Spleen (tissue), 11 donors: ENCODE data around the gene ALK. TPM values are rescaled to one million over a fixed set of nuclear protein-coding genes. Genes with fewer than 3 reads are reported as not detected.

Source experiments
- DNase-seq: peaks from one replicate; pipeline ENCODE4 v3.0.0-alpha.2; 2020
- H3K27ac ChIP-seq, 8 donors: fragments of 200-600 bp; sonication (generic) in 7 of 8; 1 replicate in 4 of 8; 2 replicates in 4 of 8; pipeline versions ENCODE4 v1.5.0 to v1.8.0; 2016 to 2021; ENCODE audit warnings: inconsistent platforms in 4 of 8, mild to moderate bottlenecking in 4 of 8, moderate library complexity in 1 of 8
- H3K27me3 ChIP-seq, 7 donors: fragments of 200-600 bp; sonication (generic) in 6 of 7; replicated peaks in 1 of 7; 1 replicate in 4 of 7; 2 replicates in 3 of 7; pipeline versions ENCODE4 v1.5.0 to v1.8.0; 2016 to 2021; ENCODE audit warnings: inconsistent platforms in 3 of 7, mild to moderate bottlenecking in 1 of 7
- H3K36me3 ChIP-seq, 6 donors: fragments of 200-600 bp; sonication (generic) in 5 of 6; 1 replicate in 4 of 6; 2 replicates in 2 of 6; pipeline versions ENCODE4 v1.5.0 to v1.8.0; 2016 to 2021; ENCODE audit warnings: inconsistent platforms in 2 of 6
- H3K4me1 ChIP-seq, 6 donors: fragments of 200-600 bp; sonication (generic) in 5 of 6; 1 replicate in 3 of 6; 2 replicates in 3 of 6; pipeline versions ENCODE4 v1.5.0 to v1.8.0; 2016 to 2021; ENCODE audit warnings: inconsistent platforms in 3 of 6
- H3K4me3 ChIP-seq, 8 donors: fragments of 200-600 bp; sonication (generic) in 7 of 8; 1 replicate in 4 of 8; 2 replicates in 4 of 8; pipeline versions ENCODE4 v1.5.0 to v1.8.0; 2016 to 2021; ENCODE audit warnings: inconsistent platforms in 4 of 8, mild to moderate bottlenecking in 4 of 8, moderate library complexity in 2 of 8
- H3K9me3 ChIP-seq, 8 donors: fragments of 200-600 bp; sonication (generic) in 7 of 8; 1 replicate in 4 of 8; 2 replicates in 4 of 8; pipeline versions ENCODE4 v1.5.0 to v1.8.0; 2016 to 2021; ENCODE audit warnings: inconsistent platforms in 4 of 8
- POLR2A ChIP-seq, 3 donors: fragments of 450-650 bp; IDR thresholded peaks; one replicate each; pipeline ENCODE4 v1.5.1; 2017; ENCODE audit warnings: antibody characterized with exemption in 3 of 3, mild to moderate bottlenecking in 1 of 3
- POLR2AphosphoS5 ChIP-seq, 3 donors: sonication (generic); formaldehyde crosslinking; IDR thresholded peaks; one replicate each; pipeline ENCODE4 v1.5.1; 2017; ENCODE audit warnings: antibody characterized with exemption in 3 of 3
- WGBS, 5 donors: extraction: QIAGEN DNeasy Blood & Tissue Kit in 3 of 5; methylation state at CpG; one replicate each; pipeline versions ENCODE4 v1.1.5 to v1.1.7; 2013 to 2018; 5-methylcytosine and 5-hydroxymethylcytosine counted together
- intact Hi-C: fragments of 100-400 bp; cut with DNase I; formaldehyde crosslinking; loops from one replicate; pipeline ENCODE4 v1.15.0; 2023; ENCODE audit warnings: low total_unique reads
- polyA plus RNA-seq, 3 donors: library from polyadenylated mRNA; stranded (reverse); fragments of 200-250 nt; gene quantifications; one replicate each; pipeline ENCODE4 v1.2.1, GENCODE V29; 2013
- total RNA-seq, 7 donors: library from RNA; depleted of rRNA in 3 of 7; stranded (reverse); fragments of >200 nt in 3 of 7; fragmentation: NEBNext Ultra II Directional in 4 of 7; extraction: Animal tissue kit (Norgen Biotek cat#: 25700) in 4 of 7; gene quantifications; one replicate each; pipeline versions ENCODE4 v1.1.0 to v1.2.1, GENCODE V29; 2016 to 2021
- TF ChIP-seq, protein P1 (sequence below), 11 experiments: fragments of 200-600 bp in 7 of 11; fragments of 450-650 bp in 4 of 11; sonication (generic) in 4 of 11; IDR thresholded peaks in 8 of 11; conservative IDR thresholded peaks in 3 of 11; 1 replicate in 7 of 11; 2 replicates in 4 of 11; pipeline versions ENCODE4 v1.4.0 to v1.8.0; 2016 to 2021; ENCODE audit warnings: antibody characterized with exemption in 11 of 11, inconsistent platforms in 4 of 11, mild to moderate bottlenecking in 1 of 11
- donor health status: healthy with polysubstance abuse.
- donor health status: DM: no; HTN: no; CAD: no; lungs with moderate emphysema.
- donor health status: DM: no; HTN: no; CAD: no.
- donor health status: Bipolar disorder and iron deficiency.
- donor health status: healthy.
- donor health status: DM: no; HTN: no; CAD: no.
- donor health status: DM: yes; HTN: yes; CAD: no.

ALK gene
- total and polyA plus RNA-seq, 10 donors, result 0.03 to 0.28 (median 0.06) TPM; not detected in 7

DNA sequence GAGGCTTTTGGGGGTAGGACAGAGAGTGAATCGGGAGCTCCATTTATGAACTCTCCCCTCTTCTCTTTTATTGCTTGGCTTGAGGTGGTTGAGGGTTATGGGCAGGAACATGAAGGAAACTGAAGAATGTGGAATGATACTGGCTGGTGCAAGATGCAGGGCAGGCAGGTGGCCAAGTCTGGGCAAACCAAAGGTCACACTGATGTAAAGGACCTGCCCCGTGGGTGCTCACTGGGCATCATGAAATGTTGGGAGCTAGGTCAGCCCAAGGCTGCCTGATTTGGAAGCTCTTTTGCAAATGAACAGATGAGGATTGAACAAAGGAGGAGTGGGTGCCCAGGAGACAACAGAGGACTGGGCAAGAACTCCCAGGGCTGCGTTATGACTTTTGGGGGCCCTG, 477.2 kb downstream of the ALK start:
- no peaks in the 10 kb centered on the region for H3K9me3 ChIP-seq
- TF ChIP-seq, protein P1, sequence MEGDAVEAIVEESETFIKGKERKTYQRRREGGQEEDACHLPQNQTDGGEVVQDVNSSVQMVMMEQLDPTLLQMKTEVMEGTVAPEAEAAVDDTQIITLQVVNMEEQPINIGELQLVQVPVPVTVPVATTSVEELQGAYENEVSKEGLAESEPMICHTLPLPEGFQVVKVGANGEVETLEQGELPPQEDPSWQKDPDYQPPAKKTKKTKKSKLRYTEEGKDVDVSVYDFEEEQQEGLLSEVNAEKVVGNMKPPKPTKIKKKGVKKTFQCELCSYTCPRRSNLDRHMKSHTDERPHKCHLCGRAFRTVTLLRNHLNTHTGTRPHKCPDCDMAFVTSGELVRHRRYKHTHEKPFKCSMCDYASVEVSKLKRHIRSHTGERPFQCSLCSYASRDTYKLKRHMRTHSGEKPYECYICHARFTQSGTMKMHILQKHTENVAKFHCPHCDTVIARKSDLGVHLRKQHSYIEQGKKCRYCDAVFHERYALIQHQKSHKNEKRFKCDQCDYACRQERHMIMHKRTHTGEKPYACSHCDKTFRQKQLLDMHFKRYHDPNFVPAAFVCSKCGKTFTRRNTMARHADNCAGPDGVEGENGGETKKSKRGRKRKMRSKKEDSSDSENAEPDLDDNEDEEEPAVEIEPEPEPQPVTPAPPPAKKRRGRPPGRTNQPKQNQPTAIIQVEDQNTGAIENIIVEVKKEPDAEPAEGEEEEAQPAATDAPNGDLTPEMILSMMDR (IDR thresholded peaks at IDR 0.05 in 8 of 11, conservative IDR thresholded peaks at IDR 0.05 in 3 of 11), result no peak
- TF ChIP-seq POLR2A (IDR thresholded peaks at IDR 0.05) (no peak), POLR2AphosphoS5 (IDR thresholded peaks at IDR 0.05) (no peak)
- H3K4me1 ChIP-seq, result no peaks in the 10 kb centered on the region
- no peak for DNase-seq
- no peak overlapping the region for H3K27ac ChIP-seq
- intact Hi-C loops, result no loop called here
- H3K36me3 ChIP-seq, result no peaks in the 10 kb centered on the region
- WGBS, 5 donors, result 85 to 96% (median 90%) methylated on average over 3 of the region's 3 CpGs
- H3K27me3 ChIP-seq, result peaks cover 0 to 10% (median 0%) of the 10 kb centered on the region in 7 donors
- no peak overlapping the region for H3K4me3 ChIP-seq

DNA sequence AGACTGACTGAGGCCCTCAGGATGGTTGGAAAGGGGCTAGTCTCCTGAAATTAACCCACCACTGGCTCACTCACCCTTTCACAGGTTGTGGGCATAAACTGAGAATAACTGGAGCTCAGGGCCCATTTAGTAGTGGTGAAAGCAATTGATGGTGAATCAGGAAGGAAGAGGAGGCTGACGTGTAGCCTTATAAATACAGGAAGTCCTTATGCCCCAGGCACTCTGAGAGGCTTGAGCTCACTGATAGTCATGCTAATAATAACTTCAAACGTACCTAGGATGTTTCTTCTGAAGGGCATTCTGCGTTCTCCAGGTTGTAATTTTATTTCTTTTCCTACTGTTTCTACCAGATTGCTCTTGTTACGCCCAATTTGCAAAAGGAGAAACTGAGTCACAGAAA, 477.8 kb downstream of the ALK start:
- no peak for DNase-seq
- intact Hi-C loops, result no loop called here
- TF ChIP-seq POLR2AphosphoS5 (IDR thresholded peaks at IDR 0.05) (no peak), POLR2A (IDR thresholded peaks at IDR 0.05) (no peak)
- TF ChIP-seq, protein P1 (IDR thresholded peaks at IDR 0.05 in 8 of 11, conservative IDR thresholded peaks at IDR 0.05 in 3 of 11), result no peak
- no peak overlapping the region for H3K4me3 ChIP-seq
- no peak overlapping the region for H3K27ac ChIP-seq
- H3K36me3 ChIP-seq, result no peaks in the 10 kb centered on the region
- no peaks in the 10 kb centered on the region for H3K4me1 ChIP-seq
- peaks cover 0 to 10% (median 0%) of the 10 kb centered on the region in 7 donors for H3K27me3 ChIP-seq
- 17 to 34% (median 28%) methylated on average over 4 of the region's 4 CpGs for WGBS, 5 donors
- no peaks in the 10 kb centered on the region for H3K9me3 ChIP-seq

DNA sequence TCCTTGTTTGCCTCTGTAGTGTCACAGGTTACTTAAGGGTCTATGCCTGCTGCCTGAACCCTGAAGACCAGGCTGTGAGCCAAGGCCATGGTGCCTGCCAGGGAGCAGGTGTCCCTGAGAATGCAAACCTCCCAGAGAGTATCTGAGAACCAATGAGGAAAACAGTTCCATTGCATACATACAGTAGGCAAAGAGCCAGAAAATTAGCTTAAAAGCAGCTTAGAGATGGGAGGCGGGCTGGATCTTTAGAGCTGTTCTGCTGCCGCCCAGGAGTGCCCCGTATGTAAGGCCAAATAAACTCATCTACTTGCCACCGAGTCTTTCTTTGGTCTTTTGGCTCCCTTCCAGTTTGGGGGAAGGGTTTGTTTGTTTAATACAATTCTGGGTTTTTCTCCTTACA, 478.2 kb downstream of the ALK start:
- H3K36me3 ChIP-seq, result no peaks in the 10 kb centered on the region
- 71 to 82% (median 77%) methylated on average over 4 of the region's 4 CpGs for WGBS, 5 donors
- no peak overlapping the region for H3K4me3 ChIP-seq
- no peak overlapping the region for H3K27ac ChIP-seq
- no peaks in the 10 kb centered on the region for H3K4me1 ChIP-seq
- H3K27me3 ChIP-seq, result peaks cover 0 to 10% (median 0%) of the 10 kb centered on the region in 7 donors
- intact Hi-C loops, result no loop called here
- DNase-seq, result no peak
- TF ChIP-seq POLR2A (IDR thresholded peaks at IDR 0.05) (no peak), POLR2AphosphoS5 (IDR thresholded peaks at IDR 0.05) (no peak)
- TF ChIP-seq, protein P1 (IDR thresholded peaks at IDR 0.05 in 8 of 11, conservative IDR thresholded peaks at IDR 0.05 in 3 of 11), result no peak
- H3K9me3 ChIP-seq, result no peaks in the 10 kb centered on the region

DNA sequence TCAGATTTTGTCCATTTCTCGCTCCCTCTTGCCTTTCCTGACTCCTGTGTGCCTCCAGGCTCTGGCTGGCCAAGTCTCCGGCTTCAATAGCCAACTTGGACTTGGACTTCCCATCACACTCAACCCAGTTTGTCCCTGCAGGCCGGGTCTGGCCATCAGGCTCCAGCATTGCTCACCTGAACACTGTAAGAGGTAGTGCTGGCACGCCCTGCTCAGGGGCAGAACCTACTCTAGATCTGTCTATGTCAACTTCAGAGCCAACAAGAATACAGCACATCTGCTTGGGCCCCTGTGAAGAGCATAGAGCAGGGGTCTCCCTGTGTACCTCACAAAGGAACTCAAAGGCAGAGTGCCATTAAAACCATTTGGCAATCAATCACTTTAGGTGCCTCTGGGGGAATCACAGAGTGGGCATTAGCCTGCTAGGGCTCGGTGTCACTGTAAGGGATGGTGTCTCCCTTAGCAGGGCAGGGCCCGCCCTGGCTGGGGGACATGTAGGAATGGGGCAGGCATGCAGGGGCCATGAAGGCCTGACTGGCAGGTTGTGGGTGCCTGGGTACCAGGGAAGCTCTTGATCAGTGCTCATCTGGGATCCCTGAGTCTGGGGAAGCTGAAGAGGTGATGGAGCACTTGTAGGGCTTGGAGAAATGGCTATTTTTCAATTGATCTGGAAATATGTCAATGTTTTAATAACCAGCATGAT, 480.3 kb downstream of the ALK start:
- Histone ChIP-seq H3K4me3 (no peak overlapping the region), H3K9me3 (no peaks in the 10 kb centered on the region), H3K27me3 (peaks cover 0 to 10% (median 0%) of the 10 kb centered on the region in 7 donors), H3K4me1 (no peaks in the 10 kb centered on the region), H3K27ac (no peak overlapping the region), H3K36me3 (no peaks in the 10 kb centered on the region)
- WGBS, 5 donors, result 59 to 87% (median 81%) methylated on average over 6 of the region's 6 CpGs
- no peak for DNase-seq
- TF ChIP-seq POLR2A (IDR thresholded peaks at IDR 0.05), result no peak
- TF ChIP-seq, protein P1 (IDR thresholded peaks at IDR 0.05 in 8 of 11, conservative IDR thresholded peaks at IDR 0.05 in 3 of 11), result no peak
- TF ChIP-seq POLR2AphosphoS5 (IDR thresholded peaks at IDR 0.05), result no peak
- intact Hi-C loops, result no loop called here
